ENCODE data around the gene NPAS3. TPM values are rescaled to one million over a fixed set of nuclear protein-coding genes. Genes with fewer than 3 reads are reported as not detected.

The NPAS3 gene
- total RNA-seq, 1 donor from 2014 or later = 6.1 TPM

GRCh38 chr14:33542338-33543287 lies 603.9 kb downstream of the NPAS3 start:
- TF ChIP-seq CTCF (IDR thresholded peaks at IDR 0.05; ENCODE audit: unreplicated experiment) = no peak
- Mint-ChIP-seq H3K36me3 (ENCODE audit: insufficient read depth) (no peaks in the 10 kb centered on the region), H3K27ac (no peak overlapping the region), H3K4me1 (ENCODE audit: low read depth) (peaks cover 10% of the 10 kb centered on the region), H3K27me3 (peaks cover 13% of the 10 kb centered on the region), H3K4me3 (ENCODE audit: low read depth) (no peak overlapping the region), H3K9me3 (ENCODE audit: low read depth) (no peaks in the 10 kb centered on the region)
- DNase-seq (ENCODE audit: low spot score, unreplicated experiment) = no peak

- no peak for DNase-seq (ENCODE audit: low spot score, unreplicated experiment)
- peaks cover 13% of the 10 kb centered on the region for H3K27me3 Mint-ChIP-seq
- H3K4me1 Mint-ChIP-seq (ENCODE audit: low read depth) = peaks cover 12% of the 10 kb centered on the region
- no peak for TF ChIP-seq CTCF (IDR thresholded peaks at IDR 0.05; ENCODE audit: unreplicated experiment)
- H3K4me3 Mint-ChIP-seq (ENCODE audit: low read depth) = no peak overlapping the region
- H3K9me3 Mint-ChIP-seq (ENCODE audit: low read depth) = no peaks in the 10 kb centered on the region
- H3K36me3 Mint-ChIP-seq (ENCODE audit: insufficient read depth) = no peaks in the 10 kb centered on the region
- no peak overlapping the region for H3K27ac Mint-ChIP-seq
Measured at GRCh38 chr14:33545696-33546095, 607.0 kb downstream of the NPAS3 start.

GRCh38 chr14:33548606-33549005 lies 609.9 kb downstream of the NPAS3 start:
- no peaks in the 10 kb centered on the region for H3K36me3 Mint-ChIP-seq (ENCODE audit: insufficient read depth)
- no peak overlapping the region for H3K4me3 Mint-ChIP-seq (ENCODE audit: low read depth)
- no peaks in the 10 kb centered on the region for H3K9me3 Mint-ChIP-seq (ENCODE audit: low read depth)

GRCh38 chr14:33551963-33552362 lies 613.3 kb downstream of the NPAS3 start:
- DNase-seq (ENCODE audit: low spot score, unreplicated experiment) = no peak
- no peak overlapping the region for H3K27ac Mint-ChIP-seq
- H3K4me3 Mint-ChIP-seq (ENCODE audit: low read depth) = no peak overlapping the region
- no peaks in the 10 kb centered on the region for H3K27me3 Mint-ChIP-seq
- H3K36me3 Mint-ChIP-seq (ENCODE audit: insufficient read depth) = no peaks in the 10 kb centered on the region
- H3K9me3 Mint-ChIP-seq (ENCODE audit: low read depth) = no peaks in the 10 kb centered on the region
- peaks cover 12% of the 10 kb centered on the region for H3K4me1 Mint-ChIP-seq (ENCODE audit: low read depth)
- TF ChIP-seq CTCF (IDR thresholded peaks at IDR 0.05; ENCODE audit: unreplicated experiment) = no peak

More at GRCh38 chr14:33548606-33549005, 609.9 kb downstream of the NPAS3 start:
- no peak overlapping the region for H3K27ac Mint-ChIP-seq
- peaks cover 12% of the 10 kb centered on the region for H3K4me1 Mint-ChIP-seq (ENCODE audit: low read depth)
- no peak for DNase-seq (ENCODE audit: low spot score, unreplicated experiment)
- TF ChIP-seq CTCF (IDR thresholded peaks at IDR 0.05; ENCODE audit: unreplicated experiment) = no peak
- peaks cover 8% of the 10 kb centered on the region for H3K27me3 Mint-ChIP-seq

GRCh38 chr14:33553706-33554278 lies 615.1 kb downstream of the NPAS3 start:
- Mint-ChIP-seq H3K36me3 (ENCODE audit: insufficient read depth) (no peaks in the 10 kb centered on the region), H3K4me1 (ENCODE audit: low read depth) (peaks cover 9% of the 10 kb centered on the region), H3K9me3 (ENCODE audit: low read depth) (no peaks in the 10 kb centered on the region), H3K4me3 (ENCODE audit: low read depth) (no peak overlapping the region), H3K27me3 (no peaks in the 10 kb centered on the region), H3K27ac (no peak overlapping the region)
- no peak for TF ChIP-seq CTCF (IDR thresholded peaks at IDR 0.05; ENCODE audit: unreplicated experiment)
- DNase-seq (ENCODE audit: low spot score, unreplicated experiment) = no peak

Measured in progenitor cell of endocrine pancreas (in vitro differentiated cells).